PC-3 (cell line): ENCODE measurements around the gene JPH4.

Source experiments
- EZH2 ChIP-seq: fragments of 300-600 bp; sonication (generic); IDR thresholded peaks from one replicate; pipeline ENCODE4 v1.6.1; 2017; ENCODE audit warnings: antibody characterized with exemption, mild to moderate bottlenecking, low read length; ENCODE audit not compliant: unreplicated experiment
- EZH2phosphoT487 ChIP-seq: fragments of 300-600 bp; sonication (generic); IDR thresholded peaks from 2 replicates; pipeline ENCODE4 v1.6.1; 2018; ENCODE audit warnings: mild to moderate bottlenecking, antibody characterized with exemption, low read length, borderline replicate concordance
- TF ChIP-seq, protein P1 (sequence below): fragments of 300-600 bp; sonication (generic); conservative IDR thresholded peaks from 2 replicates; pipeline ENCODE4 v1.5.1; 2017; ENCODE audit warnings: antibody characterized with exemption, low read depth, mild to moderate bottlenecking, low read length

- TF ChIP-seq, protein P1, sequence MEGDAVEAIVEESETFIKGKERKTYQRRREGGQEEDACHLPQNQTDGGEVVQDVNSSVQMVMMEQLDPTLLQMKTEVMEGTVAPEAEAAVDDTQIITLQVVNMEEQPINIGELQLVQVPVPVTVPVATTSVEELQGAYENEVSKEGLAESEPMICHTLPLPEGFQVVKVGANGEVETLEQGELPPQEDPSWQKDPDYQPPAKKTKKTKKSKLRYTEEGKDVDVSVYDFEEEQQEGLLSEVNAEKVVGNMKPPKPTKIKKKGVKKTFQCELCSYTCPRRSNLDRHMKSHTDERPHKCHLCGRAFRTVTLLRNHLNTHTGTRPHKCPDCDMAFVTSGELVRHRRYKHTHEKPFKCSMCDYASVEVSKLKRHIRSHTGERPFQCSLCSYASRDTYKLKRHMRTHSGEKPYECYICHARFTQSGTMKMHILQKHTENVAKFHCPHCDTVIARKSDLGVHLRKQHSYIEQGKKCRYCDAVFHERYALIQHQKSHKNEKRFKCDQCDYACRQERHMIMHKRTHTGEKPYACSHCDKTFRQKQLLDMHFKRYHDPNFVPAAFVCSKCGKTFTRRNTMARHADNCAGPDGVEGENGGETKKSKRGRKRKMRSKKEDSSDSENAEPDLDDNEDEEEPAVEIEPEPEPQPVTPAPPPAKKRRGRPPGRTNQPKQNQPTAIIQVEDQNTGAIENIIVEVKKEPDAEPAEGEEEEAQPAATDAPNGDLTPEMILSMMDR = no peak
- TF ChIP-seq EZH2 (no peak), EZH2phosphoT487 (no peak)
These were observed 43.5 kb upstream of the JPH4 start for GRCh38 chr14:23621932-23622730.
